ENCODE data around the gene KMT2D. TPM values are rescaled to one million over a fixed set of nuclear protein-coding genes. Genes with fewer than 3 reads are reported as not detected.
A peak's percentile ranks its signal among the peaks of the same experiment; 100 is the strongest.

KMT2D gene
- polyA plus RNA-seq, 1 of the 3 experiments (the other 2 are of a cell fraction): 30.5 TPM

GRCh38 chr12:49088150-49088931, 27.7 kb upstream of the KMT2D start (continued):
- TF ChIP-seq, protein P1, sequence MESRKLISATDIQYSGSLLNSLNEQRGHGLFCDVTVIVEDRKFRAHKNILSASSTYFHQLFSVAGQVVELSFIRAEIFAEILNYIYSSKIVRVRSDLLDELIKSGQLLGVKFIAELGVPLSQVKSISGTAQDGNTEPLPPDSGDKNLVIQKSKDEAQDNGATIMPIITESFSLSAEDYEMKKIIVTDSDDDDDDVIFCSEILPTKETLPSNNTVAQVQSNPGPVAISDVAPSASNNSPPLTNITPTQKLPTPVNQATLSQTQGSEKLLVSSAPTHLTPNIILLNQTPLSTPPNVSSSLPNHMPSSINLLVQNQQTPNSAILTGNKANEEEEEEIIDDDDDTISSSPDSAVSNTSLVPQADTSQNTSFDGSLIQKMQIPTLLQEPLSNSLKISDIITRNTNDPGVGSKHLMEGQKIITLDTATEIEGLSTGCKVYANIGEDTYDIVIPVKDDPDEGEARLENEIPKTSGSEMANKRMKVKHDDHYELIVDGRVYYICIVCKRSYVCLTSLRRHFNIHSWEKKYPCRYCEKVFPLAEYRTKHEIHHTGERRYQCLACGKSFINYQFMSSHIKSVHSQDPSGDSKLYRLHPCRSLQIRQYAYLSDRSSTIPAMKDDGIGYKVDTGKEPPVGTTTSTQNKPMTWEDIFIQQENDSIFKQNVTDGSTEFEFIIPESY (IDR thresholded peaks at IDR 0.05; ENCODE audit: borderline replicate concordance, low read depth): no peak
- TF ChIP-seq JUND (IDR thresholded peaks at IDR 0.05) (no peak), FOSL2 (IDR thresholded peaks at IDR 0.05; ENCODE audit: borderline replicate concordance, low read depth) (peak; percentile 34; the same call in 1 of the 2 replicates), ELF1 (IDR thresholded peaks at IDR 0.05) (no peak), SIN3A (IDR thresholded peaks at IDR 0.05; ENCODE audit: borderline replicate concordance, low read depth, low read length) (0 out of 2 replicates have a peak, but pooled peaks have one; percentile 39), GABPA (IDR thresholded peaks at IDR 0.05; ENCODE audit: low read depth) (no peak), REST (IDR thresholded peaks at IDR 0.05; ENCODE audit: low read depth, low read length) (no peak), TCF12 (IDR thresholded peaks at IDR 0.05) (no peak), POLR2AphosphoS5 (IDR thresholded peaks at IDR 0.05; ENCODE audit: low read depth, low read length) (no peak), NRF1 (IDR thresholded peaks at IDR 0.05; ENCODE audit: low read depth, low read length) (peak; percentile 66), TEAD4 (IDR thresholded peaks at IDR 0.05; ENCODE audit: borderline replicate concordance, insufficient read depth) (no peak), RAD21 (IDR thresholded peaks at IDR 0.05; ENCODE audit: low read length) (peak; percentile 79)

- Histone ChIP-seq H3K36me3 (replicated peaks in 1 of 2; ENCODE audit: control insufficient read depth in 1 of 2, insufficient read depth in 2 of 2, low read length in 1 of 2) (no peaks in the 10 kb centered on the region), H3K9me2 (no peaks in the 10 kb centered on the region), H3K27me3 (ENCODE audit: insufficient read depth) (no peaks in the 10 kb centered on the region), H3K4me2 (no peak overlapping the region), H3K9ac (no peak overlapping the region), H3K4me1 (ENCODE audit: control insufficient read depth in 1 of 2, insufficient read depth in 2 of 2, low read depth in 1 of 2, low read length in 1 of 2) (peaks cover 0 to 19% of the 10 kb centered on the region in 2 experiments; a peak in 1 of 4 replicates), H3K9me3 (no peaks in the 10 kb centered on the region), H3K27ac (ENCODE audit: low read depth in 2 of 2, low read length in 1 of 2) (no peak overlapping the region), H3K4me3 (ENCODE audit: low read depth in 2 of 2, low read length in 1 of 2) (no peak overlapping the region), H4K20me1 (ENCODE audit: insufficient read depth) (no peaks in the 10 kb centered on the region), H3F3A (replicated peaks; ENCODE audit: insufficient read depth) (peaks cover 3% of the 10 kb centered on the region), H2AFZ (ENCODE audit: low read depth) (no peak overlapping the region), H3K79me2 (ENCODE audit: insufficient read depth) (no peaks in the 10 kb centered on the region)
- DNase-seq: no peak
- ChIA-PET CTCF (interaction anchor here (0.9 to 12.8 kb wide), 11 partner anchors 14 to 256 kb away, joined by 3 to 315 read pairs (median 3); partner anchors contain the start of genes DHH, LMBR1L, RHEBL1 and TUBA1B), POLR2A (interaction anchor here (0.6 to 1.2 kb wide), 2 partner anchors 44 to 73 kb away, joined by 3 read pairs; no protein-coding TSS in a partner anchor)
- TF ChIP-seq RFX5 (IDR thresholded peaks at IDR 0.05; ENCODE audit: low read length) (no peak), FOXJ3 (CRISPR knock-in tag; IDR thresholded peaks at IDR 0.05) (no peak), TEAD4 (IDR thresholded peaks at IDR 0.05; ENCODE audit: borderline replicate concordance, insufficient read depth) (no peak), MXI1 (IDR thresholded peaks at IDR 0.05; ENCODE audit: low read depth, low read length) (no peak), TAF1 (IDR thresholded peaks at IDR 0.05; ENCODE audit: borderline replicate concordance, low read depth, low read length) (no peak), GABPA (IDR thresholded peaks at IDR 0.05; ENCODE audit: low read depth) (no peak)
- TF ChIP-seq, protein P2, sequence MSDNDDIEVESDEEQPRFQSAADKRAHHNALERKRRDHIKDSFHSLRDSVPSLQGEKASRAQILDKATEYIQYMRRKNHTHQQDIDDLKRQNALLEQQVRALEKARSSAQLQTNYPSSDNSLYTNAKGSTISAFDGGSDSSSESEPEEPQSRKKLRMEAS (IDR thresholded peaks at IDR 0.05; ENCODE audit: low read depth): no peak
- 69% methylated on average over 3 of the region's 3 CpGs for WGBS (ENCODE audit: low lambda C conversion rate)
Observed at GRCh38 chr12:49086116-49086515, 25.5 kb upstream of the KMT2D start.

Measured in SK-N-SH (cell line).